SH-SY5Y (cell line): ENCODE results near the gene MEPE.

Experiments
- GATA2 ChIP-seq: IDR thresholded peaks from 2 replicates; pipeline ENCODE4 v1.6.1; 2011; ENCODE audit warnings: mild to moderate bottlenecking, low read depth, low read length
- GATA3 ChIP-seq: IDR thresholded peaks from 2 replicates; pipeline ENCODE4 v1.6.1; 2011; ENCODE audit warnings: low read depth, mild to moderate bottlenecking, low read length, moderate library complexity

- TF ChIP-seq GATA2 = no peak
- no peak for TF ChIP-seq GATA3
Measured at GRCh38 chr4:87805971-87806370, 26.8 kb upstream of the MEPE start.
